ENCODE results near the gene CLCNKB. TPM values are rescaled to one million over a fixed set of nuclear protein-coding genes. Genes with fewer than 3 reads are reported as not detected.

Gene CLCNKB
- total RNA-seq, 1 experiment from 2014 or later: not detected

GRCh38 chr1:16012590-16013219 lies 30.9 kb upstream of the CLCNKB start:
- H3K4me1 ChIP-seq (ENCODE audit: control insufficient read depth, insufficient read depth, low read length): peaks cover 34% of the 10 kb centered on the region
- H3K27me3 ChIP-seq (ENCODE audit: control insufficient read depth, insufficient read depth, low read length): no peaks in the 10 kb centered on the region
- no peaks in the 10 kb centered on the region for H3K9me3 ChIP-seq (ENCODE audit: control insufficient read depth, insufficient read depth, low read depth, low read length)
- BruUV-seq (replicated peaks): no TSS peak
- no peak overlapping the region for H3K27ac ChIP-seq (ENCODE audit: low read length)
- TF ChIP-seq SIN3A (IDR thresholded peaks at IDR 0.05; ENCODE audit: borderline replicate concordance, insufficient read depth, low read depth, low read length) (no peak), REST (IDR thresholded peaks at IDR 0.05; ENCODE audit: insufficient read depth in 1 of 2, low read depth in 2 of 2, low read length in 1 of 2) (no peak), CTCF (IDR thresholded peaks at IDR 0.05) (no peak; the same call in 1 of the 2 replicates), TCF7L2 (IDR thresholded peaks at IDR 0.05; ENCODE audit: low read depth, low read length) (no peak), POLR2AphosphoS5 (IDR thresholded peaks at IDR 0.05; ENCODE audit: low read depth, low read length) (no peak)
- ChIA-PET POLR2A (no interaction called here), CTCF (interaction anchor here (0.6 kb wide), 1 partner anchor 28 kb away, joined by 5 read pairs; no protein-coding TSS in a partner anchor)
- H3K4me3 ChIP-seq (ENCODE audit: low read depth in 2 of 2, low read length in 2 of 2): peak overlapping the region in 1 of 2 experiments; percentile 37; a peak in 2 of 4 replicates
- intact Hi-C loops (cut with micrococcal nuclease; ENCODE audit: unreplicated experiment) (no loop called here), in situ Hi-C loops (cut with HindIII; ENCODE audit: low pct_unique_long_range_greater_than_20kb, low sequenced_read_pairs) (no loop called here)
- H3K36me3 ChIP-seq (ENCODE audit: control insufficient read depth, insufficient read depth, low read length): no peaks in the 10 kb centered on the region
- DNase-seq (ENCODE audit: low read depth, low spot score): no peak
- ATAC-seq: peak; percentile 24

GRCh38 chr1:16013220-16013907 lies 30.2 kb upstream of the CLCNKB start:
- no peak for TF ChIP-seq REST (IDR thresholded peaks at IDR 0.05; ENCODE audit: insufficient read depth in 1 of 2, low read depth in 2 of 2, low read length in 1 of 2)
- no peak for TF ChIP-seq CTCF (IDR thresholded peaks at IDR 0.05)
- no peak for TF ChIP-seq TCF7L2 (IDR thresholded peaks at IDR 0.05; ENCODE audit: low read depth, low read length)
- TF ChIP-seq POLR2AphosphoS5 (IDR thresholded peaks at IDR 0.05; ENCODE audit: low read depth, low read length): no peak
- TF ChIP-seq SIN3A (IDR thresholded peaks at IDR 0.05; ENCODE audit: borderline replicate concordance, insufficient read depth, low read depth, low read length): no peak
- in situ Hi-C loops (cut with HindIII; ENCODE audit: low pct_unique_long_range_greater_than_20kb, low sequenced_read_pairs): no loop called here
- H3K27me3 ChIP-seq (ENCODE audit: control insufficient read depth, insufficient read depth, low read length): no peaks in the 10 kb centered on the region
- ChIA-PET CTCF (interaction anchor here (0.6 kb wide), 1 partner anchor 28 kb away, joined by 5 read pairs; no protein-coding TSS in a partner anchor), POLR2A (no interaction called here)
- ATAC-seq (peak; percentile 13; the same call in 1 of the 2 replicates), DNase-seq (ENCODE audit: low read depth, low spot score) (no peak)
- H3K4me3 ChIP-seq (ENCODE audit: low read depth in 2 of 2, low read length in 2 of 2): peak overlapping the region in 1 of 2 experiments; percentile 37; a peak in 2 of 4 replicates
- peaks cover 34% of the 10 kb centered on the region for H3K4me1 ChIP-seq (ENCODE audit: control insufficient read depth, insufficient read depth, low read length)
- 0 out of 2 replicates have a peak overlapping the region, but pooled peaks have one; percentile 1 for H3K27ac ChIP-seq (ENCODE audit: low read length)
- H3K36me3 ChIP-seq (ENCODE audit: control insufficient read depth, insufficient read depth, low read length): no peaks in the 10 kb centered on the region
- intact Hi-C loops (cut with micrococcal nuclease; ENCODE audit: unreplicated experiment): no loop called here
- no TSS peak for BruUV-seq (replicated peaks)
- H3K9me3 ChIP-seq (ENCODE audit: control insufficient read depth, insufficient read depth, low read depth, low read length): no peaks in the 10 kb centered on the region
